HG03342 (cell line): Measurements from ENCODE around the gene SPG21.
"Not testable (repeated sequence)": the region's sequence is repeated elsewhere in the genome, so short reads cannot be mapped to it uniquely, and the experiment has no call there.

Source experiments
- ATAC-seq: cut with Tn5 transposase; IDR thresholded peaks from one replicate; pipeline ENCODE4 v1.9.1; 2021; ENCODE audit warnings: mild to moderate bottlenecking, moderate library complexity; ENCODE audit not compliant: unreplicated experiment

The SPG21 gene, protein sequence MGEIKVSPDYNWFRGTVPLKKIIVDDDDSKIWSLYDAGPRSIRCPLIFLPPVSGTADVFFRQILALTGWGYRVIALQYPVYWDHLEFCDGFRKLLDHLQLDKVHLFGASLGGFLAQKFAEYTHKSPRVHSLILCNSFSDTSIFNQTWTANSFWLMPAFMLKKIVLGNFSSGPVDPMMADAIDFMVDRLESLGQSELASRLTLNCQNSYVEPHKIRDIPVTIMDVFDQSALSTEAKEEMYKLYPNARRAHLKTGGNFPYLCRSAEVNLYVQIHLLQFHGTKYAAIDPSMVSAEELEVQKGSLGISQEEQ

DNA sequence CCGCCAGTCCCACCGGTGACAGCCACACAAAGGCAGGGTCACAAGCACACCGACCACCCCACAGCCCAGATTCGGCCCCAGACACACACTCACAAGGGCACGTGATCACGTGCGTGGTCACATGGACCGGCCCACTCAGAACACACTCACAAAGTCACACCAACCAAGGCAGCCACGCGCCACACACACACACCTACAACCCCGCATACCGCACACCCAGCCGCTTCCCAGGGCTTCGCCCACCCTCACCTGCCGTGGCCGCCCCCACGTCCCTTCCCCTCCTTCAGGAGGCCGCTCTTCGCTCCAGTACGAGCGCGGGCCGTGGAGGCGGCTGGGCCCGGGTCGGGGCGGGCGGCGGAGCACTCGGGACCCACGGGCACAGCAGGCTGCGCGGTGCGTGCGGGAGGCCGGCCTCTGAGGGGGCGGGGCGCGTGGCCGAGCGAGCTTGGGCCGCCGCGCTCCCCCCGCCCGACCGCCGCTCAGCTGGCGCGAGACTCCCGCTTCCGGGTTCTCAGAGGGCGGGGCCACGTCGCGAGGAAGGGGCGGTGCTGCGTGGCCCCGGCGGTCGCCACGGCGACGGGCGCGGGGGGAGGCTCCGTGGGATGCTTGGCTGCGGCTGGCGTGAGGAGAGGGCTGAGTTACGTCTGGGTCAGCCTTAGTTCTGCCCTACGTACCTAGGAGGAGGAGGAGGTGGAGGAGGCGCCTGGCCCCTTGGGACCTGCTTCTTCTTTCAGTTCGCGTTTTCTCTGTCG lies at the start of gene SPG21:
Gene SPG21, minus strand, starts transcription at position 499 of the 752 bp plus-strand sequence. CDS start 6,345 bp downstream, outside the sequence.
- peak; percentile 93 for ATAC-seq

DNA sequence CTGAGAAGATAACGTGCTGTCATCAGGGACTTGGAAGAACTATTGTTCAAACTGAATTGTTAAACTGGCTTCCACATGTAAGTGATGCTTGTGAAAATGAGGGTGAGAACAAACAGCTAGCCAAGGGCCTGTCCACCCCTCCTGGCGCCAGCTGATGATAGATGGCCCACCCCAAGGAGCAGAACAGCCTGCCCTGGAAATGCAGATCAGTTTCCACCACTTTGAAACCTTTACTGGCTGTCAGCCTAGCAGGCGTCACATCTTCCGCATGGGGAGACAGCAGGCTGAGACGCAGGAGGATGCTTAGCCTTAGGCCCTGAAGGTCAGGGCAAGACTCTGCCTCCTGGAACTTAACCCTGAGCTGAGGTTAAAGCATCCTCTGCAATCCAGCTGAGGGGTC lies 49.1 kb upstream of the SPG21 start:
- no peak for ATAC-seq

DNA sequence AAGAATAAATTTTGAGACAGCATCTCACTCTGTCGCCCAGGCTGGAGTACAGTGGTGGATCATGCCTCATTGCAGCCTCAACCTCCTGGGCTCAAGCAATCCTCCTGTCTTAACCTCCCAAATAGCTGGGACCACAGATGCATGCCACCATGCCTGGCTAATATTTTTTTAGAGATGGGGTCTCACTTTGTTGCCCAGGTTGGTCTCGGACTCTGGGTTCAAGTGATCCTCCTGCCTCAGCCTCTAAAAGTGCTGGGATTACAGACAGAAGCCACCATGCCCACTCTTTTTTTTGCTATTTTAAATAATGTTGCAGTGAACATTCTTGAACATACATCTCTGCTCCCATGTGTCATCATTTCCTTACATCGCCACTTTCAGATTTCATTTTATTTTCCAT lies 48.7 kb upstream of the SPG21 start:
- ATAC-seq: no peak

DNA sequence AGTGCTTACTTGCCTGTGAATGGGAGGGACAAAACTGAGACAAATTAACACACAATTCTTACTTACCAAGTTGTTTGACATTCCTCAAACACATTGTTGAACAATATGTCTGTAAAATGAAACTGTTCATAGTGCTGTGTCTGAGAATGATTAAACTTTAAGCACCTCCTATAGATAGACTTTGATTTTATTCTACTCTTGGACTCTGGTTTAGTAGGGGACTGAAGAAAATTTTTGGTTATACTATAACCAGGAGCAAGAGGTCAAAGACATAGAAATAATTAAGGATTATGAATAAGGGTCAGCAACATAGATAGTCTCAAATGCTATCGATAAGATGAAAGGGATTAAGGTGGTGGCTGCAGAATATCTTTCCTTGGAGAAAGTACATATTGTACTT lies 47.6 kb upstream of the SPG21 start:
- no peak for ATAC-seq

DNA sequence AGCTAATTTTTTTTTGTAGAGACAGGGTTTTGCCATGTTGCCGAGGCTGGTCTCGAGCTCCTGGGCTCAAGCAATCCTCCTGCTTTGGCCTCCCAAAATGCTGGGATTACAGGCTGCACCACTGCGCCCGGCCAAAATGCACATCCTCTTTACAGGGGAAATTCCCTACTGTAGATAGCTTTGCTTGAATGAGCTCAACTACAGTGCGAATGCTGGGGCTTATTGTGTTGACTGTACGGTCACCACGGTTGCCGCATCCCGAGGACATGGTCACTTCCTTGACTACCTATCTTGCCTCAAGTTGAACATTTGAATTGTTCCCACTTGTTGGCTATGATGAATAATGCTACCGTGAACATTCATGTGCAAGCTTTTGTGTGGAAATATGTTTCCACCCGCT lies 45.0 kb upstream of the SPG21 start:
- ATAC-seq: no peak

DNA sequence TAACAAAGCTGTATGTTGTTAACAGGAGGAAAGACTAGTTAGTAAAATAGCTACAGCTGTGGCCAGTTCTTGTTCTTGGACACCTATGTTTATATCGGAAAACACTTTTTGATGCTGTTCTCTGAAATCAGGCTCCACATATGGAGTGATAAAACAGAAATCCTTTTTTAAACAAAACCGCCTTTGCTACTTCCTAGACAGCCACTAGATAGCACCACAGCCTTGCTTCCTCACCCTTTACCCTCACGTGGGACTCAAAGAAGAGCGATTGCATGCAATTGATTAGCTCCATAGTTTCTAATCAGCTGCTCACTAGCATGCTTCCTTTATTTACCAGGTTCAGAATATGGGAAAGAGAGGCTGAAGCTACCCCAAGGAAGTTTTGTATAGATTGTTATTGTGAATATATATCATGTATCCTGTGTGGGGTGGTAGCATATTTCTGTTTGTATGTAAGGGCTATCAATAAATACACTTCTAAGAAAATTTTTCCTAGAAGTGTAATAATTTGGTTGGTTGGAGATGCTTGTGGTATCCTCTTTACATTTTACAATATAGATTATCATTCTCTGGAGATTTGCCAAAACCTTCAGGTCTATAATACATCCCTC lies 44.0 kb upstream of the SPG21 start:
- no peak for ATAC-seq

DNA sequence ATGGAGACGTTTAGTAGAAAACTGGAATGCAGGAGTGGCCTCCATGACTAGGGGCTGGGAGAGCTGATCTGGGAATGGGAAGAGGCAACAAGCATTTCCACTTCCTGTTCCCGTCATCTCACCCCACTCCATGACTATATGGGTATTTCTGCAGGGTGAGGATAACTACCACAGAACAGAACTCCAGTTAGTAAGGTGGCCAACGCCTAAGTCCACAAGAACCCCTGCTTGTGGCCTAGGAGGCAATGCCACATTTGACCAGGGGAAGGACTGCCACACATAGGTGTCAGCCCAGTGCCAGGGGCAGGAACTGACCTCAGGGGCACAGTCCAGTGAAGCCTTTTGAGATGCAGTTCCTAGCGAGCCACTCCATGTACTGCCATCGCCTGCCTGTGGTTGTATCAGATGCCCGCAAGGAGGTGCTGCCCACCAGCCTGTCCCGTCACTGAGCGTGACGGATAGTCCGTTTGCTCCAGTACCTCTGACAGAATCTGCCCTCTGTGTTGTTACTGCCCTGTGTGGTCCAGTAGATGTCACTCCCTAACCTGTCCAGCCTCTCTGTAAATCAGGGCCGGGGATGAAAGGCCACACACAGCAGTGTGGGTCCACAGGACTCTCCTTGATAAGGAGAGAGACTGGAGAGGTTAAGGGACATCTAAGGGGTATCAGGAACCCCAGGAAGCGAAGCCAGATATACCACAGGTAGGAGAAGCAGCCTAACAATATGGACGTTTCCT lies 43.3 kb upstream of the SPG21 start:
- ATAC-seq: no peak

DNA sequence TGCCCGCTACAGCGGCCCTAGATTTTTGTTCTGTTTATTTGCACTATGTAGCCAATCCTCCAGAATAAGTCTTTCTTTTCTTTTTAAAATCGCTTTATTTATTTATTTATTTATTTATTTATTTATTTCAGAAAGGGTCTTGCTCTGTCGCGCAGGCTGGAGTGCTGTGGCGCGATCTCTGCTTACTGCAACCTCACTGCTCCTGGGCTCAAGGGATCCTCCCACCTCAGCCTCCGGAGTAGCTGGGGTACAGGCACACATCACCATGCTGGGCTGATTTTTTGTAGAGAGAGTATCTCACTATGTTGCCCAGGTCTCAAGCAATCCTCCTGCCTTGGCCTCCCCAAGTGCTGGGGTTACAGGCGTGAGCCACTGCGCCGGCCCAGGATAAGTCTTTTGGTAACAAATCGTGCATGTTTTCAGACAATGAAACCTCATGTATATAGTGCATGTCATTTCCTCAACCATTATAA lies 40.1 kb upstream of the SPG21 start:
- ATAC-seq: no peak

DNA sequence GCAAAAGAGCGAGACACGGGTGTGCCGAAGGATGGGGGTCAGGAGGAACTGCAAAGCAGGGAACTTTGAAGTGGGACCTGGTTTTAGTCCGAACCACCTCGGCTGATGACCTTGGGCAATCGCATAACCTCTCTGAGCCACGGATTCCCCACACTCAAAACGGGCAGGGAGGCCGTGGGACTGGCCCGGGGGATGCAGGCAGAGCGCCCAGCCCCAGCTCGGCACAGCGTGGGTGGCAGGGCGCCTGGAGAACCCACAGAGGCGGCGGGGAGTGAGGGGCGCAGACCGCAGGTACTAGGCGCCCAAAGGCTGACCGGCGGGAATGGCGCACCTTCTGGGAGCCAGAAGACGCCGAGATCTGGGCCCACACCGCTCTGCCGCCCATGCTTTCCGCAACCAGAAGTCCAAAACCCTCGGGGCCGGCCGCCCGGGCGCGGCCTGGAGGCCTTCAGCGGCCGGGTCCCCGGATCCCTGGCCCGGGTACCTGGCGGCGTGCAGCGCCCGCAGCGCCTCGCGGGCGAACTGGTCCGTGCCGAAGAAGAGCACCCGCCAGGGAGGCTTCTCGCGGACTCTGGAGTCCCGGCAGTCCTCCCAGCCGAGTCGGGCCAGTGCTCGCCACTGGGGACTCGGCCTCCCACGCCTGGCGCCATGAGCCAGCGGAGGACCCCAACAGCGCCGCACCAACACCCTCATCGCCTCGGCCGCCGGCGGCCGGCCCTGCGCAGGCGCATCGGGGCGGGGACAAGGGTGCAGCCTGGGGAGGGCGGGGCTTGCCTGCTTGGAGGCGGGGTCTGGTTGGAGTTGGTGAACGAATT lies 39.4 kb upstream of the SPG21 start, which contains the start of gene MTFMT:
Gene MTFMT, minus strand, starts transcription at position 719 of the 815 bp plus-strand sequence. Its CDS starts 26 bp downstream, at position 693.
- peak; percentile 66 for ATAC-seq

DNA sequence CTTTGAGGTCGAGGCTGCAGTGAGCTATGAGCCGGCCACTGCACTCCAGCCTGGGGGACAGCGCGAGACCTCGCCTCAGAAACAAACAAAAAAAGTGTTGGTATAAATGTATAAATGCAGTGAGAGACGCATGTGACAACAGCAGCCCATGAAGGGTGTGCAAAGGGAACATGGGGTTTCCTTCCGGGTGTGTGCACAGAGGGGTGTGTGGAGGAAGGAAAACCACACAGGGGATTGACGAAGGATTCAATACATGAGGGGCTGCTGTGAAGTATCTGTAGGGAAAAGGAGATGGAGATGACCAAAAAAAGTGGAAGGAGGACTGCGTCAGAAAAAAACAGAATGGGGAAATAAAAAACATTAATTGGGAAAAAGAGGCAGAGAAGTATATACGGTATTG lies 38.6 kb upstream of the SPG21 start:
- ATAC-seq: no peak

DNA sequence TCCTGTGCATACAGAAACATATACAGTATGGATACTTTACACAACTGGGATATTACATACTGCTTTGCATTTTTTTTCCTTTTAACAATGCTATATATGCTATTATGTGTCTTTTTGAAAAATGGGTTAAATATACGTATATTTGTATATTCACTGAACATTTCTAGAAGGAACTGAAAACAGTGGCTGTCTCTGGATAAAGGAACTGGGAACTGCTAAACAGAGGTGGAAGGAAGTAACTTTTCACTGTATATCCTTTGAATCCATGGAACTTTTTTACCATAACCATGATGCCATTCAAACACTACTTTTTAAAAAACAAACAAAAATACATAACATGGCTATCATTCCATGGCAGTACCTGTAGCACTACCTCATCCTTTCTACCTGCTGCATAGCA lies 37.9 kb upstream of the SPG21 start:
- ATAC-seq: no peak

DNA sequence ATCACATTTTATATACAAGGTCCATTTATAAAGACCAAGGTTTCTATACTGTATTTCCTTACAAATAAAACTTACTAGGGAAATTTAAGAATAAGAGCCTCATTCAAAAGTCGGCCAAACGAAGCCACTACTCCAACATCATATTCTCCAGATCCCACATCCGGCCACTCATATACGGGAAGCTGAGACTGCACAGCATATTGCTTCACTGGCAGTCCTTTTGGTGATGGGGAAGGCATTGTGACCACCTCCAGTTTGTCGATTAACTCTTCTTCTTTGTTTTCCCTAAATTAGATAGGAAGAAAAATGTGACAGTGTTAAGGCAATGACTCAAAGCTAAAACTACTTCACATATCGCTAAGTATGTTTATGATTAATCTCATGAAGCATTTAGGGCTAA lies 37.0 kb upstream of the SPG21 start:
- ATAC-seq: no peak

DNA sequence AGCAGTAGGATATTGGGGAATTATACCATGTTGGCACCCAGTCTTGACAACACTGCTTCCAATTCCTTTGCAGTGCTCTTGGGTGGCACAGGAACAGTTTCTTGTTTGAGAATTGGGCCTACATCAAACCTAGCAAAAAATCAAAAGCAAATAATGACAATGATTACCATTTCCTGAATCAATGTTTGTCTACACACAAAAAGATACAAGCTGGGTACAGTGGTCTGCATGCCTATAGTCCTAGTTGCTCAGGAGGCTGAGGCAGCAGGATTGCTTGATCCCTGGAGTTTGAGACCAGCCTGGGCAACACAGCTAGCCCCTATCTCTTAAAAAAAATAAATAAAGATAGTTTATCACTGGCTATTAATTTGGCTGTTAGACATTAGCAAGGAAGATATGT lies 31.8 kb upstream of the SPG21 start:
- ATAC-seq: no peak

DNA sequence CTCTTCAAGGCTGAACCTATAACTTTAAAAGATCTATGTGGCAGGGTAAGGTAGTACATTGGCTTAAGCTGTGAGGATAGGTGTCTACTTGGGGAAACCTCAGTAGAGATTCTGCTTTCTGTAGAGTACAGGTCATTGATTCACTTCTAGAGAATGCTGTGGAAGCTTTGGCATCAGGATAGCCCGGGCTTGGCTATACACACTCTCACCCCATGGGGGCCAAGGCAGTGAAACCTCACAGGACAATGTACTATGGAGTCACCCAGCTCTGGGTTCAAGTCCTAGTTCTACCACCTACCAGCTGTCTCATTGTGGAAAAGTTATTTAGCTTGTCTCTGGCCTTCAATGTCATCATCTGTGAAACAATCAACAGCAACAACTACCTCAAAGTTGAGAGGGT lies 30.7 kb upstream of the SPG21 start:
- no peak for ATAC-seq

DNA sequence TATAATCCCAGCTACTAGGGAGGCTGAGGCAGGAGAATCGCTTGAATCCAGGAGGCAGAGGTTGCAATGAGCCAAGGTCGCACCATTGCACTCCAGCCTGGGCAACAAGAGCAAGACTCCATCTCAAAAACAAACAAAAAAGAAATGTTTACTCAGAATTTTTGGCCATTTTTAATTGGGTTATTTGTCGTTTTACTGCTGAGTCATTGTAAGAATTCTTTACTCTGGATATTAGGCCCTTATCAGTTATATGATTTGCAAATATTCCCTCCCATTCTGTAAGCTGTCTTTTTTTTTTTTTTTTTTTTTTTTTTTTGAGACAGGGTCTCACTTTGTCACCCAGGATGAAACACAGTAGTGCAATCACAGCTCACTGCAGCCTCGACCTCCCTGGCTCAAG lies 21.5 kb upstream of the SPG21 start:
- not testable (repeated sequence) for ATAC-seq

DNA sequence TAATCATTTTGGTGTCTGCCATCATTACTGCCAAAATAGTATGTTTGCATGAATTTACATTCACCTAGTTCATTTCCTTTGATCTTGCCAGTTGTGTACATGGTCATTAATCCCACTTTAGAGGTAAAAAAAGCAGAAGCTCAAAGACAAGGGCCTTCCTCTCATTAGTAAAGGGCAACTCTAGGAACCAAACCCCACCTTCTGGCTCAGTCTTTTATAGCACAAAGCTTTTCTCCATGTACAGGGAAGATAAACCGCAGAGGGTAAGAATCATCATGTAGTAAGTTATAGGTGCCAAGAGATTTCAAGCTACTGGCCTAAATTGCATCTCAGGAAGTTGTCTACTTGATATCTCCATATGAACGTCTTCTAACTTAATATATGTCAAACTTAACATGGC lies 19.3 kb upstream of the SPG21 start:
- no peak for ATAC-seq

DNA sequence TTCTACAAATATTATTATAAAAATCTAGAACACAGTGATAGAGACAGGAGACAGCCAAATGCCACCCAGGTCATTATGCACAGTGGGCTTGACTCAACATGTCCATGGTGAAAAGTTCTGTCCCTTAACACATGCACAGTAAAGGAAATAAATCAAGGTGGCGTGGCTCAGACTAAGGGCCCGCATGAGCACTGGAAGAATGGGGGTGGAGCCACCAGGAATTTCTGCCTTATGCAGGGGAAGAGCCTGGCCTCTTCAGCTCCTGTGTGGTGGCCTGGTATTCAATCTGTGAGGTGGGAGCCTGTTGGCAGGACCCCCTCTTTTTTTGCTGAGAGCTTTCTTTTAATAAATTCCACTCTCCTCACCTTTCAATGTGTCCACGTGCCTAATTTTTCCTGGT lies 17.2 kb upstream of the SPG21 start:
- ATAC-seq: no peak

DNA sequence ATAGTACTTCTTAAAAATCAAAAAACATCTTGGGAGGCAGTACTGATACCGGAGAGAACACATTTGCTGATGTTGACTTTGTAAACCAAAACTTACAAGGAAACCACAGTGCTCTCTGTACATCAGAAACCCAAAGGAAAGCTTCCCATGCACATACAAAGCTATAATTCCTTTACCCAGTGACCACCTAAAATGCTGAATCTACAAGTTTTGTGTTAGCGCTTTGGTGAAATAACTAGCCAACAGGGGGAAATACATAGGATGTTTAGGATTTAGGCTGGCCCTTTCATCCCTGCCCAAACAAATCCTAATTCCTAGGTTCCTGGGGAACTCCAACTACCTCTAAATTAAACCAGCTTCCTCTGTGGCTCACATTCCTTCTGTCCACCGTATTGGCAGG lies 15.3 kb upstream of the SPG21 start:
- ATAC-seq: no peak

DNA sequence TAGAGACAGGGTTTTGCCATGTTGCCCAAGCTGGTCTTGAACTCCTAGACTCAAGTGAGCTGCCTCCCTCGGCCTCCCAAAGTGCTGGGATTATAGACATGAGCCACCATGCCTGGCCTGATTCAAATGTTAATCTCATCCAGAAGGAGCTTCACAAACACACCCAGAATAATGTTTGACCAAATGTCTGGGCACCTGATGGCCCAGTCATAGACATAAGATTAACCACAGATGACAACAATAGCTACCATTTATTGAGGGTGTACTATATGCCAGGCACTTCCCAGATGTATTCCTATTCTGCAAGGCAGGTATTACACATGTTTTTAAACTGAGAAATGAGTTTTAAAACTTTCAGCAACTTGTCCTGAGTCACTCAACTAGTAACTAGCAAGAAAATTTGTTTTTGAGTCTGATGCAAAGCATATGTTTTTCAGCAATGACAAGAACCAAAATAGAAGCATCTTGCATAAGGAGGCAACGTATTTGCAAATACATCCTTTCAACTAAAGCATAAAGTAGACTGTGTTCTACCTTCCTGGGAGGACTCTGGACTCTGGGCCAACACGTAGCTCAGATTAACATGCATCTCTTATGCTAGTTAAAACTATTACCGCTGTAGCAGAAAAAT lies 8.1 kb upstream of the SPG21 start:
- no peak for ATAC-seq

DNA sequence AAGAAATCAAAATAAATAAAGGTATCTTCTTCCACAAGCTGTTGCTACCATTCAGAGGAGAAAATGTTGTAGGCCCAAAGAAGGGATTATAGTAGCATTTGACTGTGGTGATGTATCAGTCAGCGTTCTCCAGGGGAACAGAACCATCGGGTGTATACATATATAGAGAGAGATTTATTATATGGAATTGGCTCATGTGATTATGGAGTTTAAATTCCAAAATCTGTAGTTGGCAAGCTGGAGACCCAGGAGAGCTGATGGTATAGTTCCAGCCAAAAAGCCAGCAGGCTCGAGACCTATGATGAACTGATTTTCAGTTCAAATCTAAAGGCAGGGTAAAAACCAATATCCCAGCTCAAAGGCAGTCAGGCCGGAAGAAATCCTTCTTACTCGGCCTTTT lies 7.4 kb upstream of the SPG21 start:
- ATAC-seq: no peak
